ENCODE results near the gene ZNF516. TPM values are rescaled to one million over a fixed set of nuclear protein-coding genes. Genes with fewer than 3 reads are reported as not detected.

The ZNF516 gene
- total RNA-seq, 1 donor from 2014 or later = 11.5 TPM

DNA sequence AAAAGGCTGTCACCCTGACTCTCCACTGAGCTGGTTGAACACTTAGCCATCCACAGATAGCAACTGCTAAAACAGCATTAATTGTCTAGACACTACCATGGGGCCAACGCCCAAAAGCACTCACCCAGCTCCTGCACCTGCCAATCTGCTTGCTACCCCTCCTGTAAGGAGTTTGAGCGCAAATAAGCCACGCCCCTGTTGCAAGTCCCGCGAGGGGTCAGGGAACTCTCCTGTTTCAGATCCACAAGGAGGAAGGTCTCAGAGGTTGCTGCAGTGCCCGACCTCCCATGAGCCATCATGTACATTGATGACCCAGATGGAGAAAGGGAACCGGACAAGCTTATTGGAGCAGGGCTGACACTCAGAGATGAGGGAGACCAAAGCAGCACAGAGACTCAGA is 106.8 kb downstream of the ZNF516 start:
- Histone ChIP-seq H3K27me3 (ENCODE audit: low read depth) (no peaks in the 10 kb centered on the region), H3K36me3 (no peaks in the 10 kb centered on the region), H3K9me3 (replicated peaks) (no peaks in the 10 kb centered on the region), H3K4me3 (no peak overlapping the region), H3K4me1 (peaks cover 25% of the 10 kb centered on the region), H3K27ac (replicated peaks) (no peak overlapping the region)
- intact Hi-C loops (cut with micrococcal nuclease) = no loop called here
- TF ChIP-seq, protein P1, sequence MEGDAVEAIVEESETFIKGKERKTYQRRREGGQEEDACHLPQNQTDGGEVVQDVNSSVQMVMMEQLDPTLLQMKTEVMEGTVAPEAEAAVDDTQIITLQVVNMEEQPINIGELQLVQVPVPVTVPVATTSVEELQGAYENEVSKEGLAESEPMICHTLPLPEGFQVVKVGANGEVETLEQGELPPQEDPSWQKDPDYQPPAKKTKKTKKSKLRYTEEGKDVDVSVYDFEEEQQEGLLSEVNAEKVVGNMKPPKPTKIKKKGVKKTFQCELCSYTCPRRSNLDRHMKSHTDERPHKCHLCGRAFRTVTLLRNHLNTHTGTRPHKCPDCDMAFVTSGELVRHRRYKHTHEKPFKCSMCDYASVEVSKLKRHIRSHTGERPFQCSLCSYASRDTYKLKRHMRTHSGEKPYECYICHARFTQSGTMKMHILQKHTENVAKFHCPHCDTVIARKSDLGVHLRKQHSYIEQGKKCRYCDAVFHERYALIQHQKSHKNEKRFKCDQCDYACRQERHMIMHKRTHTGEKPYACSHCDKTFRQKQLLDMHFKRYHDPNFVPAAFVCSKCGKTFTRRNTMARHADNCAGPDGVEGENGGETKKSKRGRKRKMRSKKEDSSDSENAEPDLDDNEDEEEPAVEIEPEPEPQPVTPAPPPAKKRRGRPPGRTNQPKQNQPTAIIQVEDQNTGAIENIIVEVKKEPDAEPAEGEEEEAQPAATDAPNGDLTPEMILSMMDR (IDR thresholded peaks at IDR 0.05; ENCODE audit: borderline replicate concordance) = no peak
- DNase-seq = no peak

DNA sequence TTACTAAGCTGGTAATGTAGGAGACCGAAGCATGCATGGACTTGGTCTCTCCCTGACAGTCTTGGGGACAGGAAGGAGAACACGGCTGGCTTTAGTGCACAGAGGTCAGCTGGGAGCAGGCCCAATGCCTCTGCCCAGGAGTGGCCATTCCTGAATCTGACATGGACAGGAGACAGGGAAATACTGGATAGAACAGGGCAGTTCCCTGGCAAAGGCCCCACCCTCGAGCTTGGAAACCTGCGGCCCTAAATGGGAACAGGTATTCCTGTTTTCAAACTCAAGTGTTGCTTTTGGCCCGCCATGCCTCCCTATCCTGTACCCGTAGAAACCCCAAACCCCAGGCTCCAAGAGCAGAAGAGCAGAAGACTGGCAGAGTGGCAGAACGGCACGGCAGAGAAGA is 107.4 kb downstream of the ZNF516 start:
- Histone ChIP-seq H3K4me1 (peaks cover 25% of the 10 kb centered on the region), H3K9me3 (replicated peaks) (no peaks in the 10 kb centered on the region), H3K27ac (replicated peaks) (no peak overlapping the region), H3K27me3 (ENCODE audit: low read depth) (no peaks in the 10 kb centered on the region), H3K36me3 (no peaks in the 10 kb centered on the region), H3K4me3 (no peak overlapping the region)
- intact Hi-C loops (cut with micrococcal nuclease) = no loop called here
- TF ChIP-seq, protein P1 (IDR thresholded peaks at IDR 0.05; ENCODE audit: borderline replicate concordance) = no peak
- DNase-seq = no peak

DNA sequence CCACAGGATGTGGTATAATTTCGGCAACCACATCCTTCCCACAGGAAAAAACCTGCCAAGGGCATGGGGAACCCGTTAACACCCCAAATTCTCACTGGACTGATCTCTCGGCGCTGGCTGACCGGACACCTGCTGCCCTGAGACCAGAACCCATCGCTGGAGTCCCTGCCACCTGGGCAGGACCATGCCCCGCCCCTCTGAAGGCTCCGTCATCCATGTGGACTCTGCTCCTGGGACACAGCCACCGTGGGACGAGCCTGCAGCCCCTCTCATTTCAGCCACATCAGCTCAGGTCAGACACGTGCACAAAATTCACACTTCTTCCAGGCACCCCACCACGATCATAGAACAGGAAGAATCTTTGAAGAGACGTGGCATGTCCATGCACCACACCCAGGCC is 108.2 kb downstream of the ZNF516 start:
- H3K36me3 ChIP-seq = no peaks in the 10 kb centered on the region
- H3K4me1 ChIP-seq = peaks cover 25% of the 10 kb centered on the region
- intact Hi-C loops (cut with micrococcal nuclease) = no loop called here
- H3K27me3 ChIP-seq (ENCODE audit: low read depth) = no peaks in the 10 kb centered on the region
- TF ChIP-seq, protein P1 (IDR thresholded peaks at IDR 0.05; ENCODE audit: borderline replicate concordance) = no peak
- H3K9me3 ChIP-seq (replicated peaks) = no peaks in the 10 kb centered on the region
- DNase-seq = no peak
- H3K27ac ChIP-seq (replicated peaks) = no peak overlapping the region
- H3K4me3 ChIP-seq = no peak overlapping the region

DNA sequence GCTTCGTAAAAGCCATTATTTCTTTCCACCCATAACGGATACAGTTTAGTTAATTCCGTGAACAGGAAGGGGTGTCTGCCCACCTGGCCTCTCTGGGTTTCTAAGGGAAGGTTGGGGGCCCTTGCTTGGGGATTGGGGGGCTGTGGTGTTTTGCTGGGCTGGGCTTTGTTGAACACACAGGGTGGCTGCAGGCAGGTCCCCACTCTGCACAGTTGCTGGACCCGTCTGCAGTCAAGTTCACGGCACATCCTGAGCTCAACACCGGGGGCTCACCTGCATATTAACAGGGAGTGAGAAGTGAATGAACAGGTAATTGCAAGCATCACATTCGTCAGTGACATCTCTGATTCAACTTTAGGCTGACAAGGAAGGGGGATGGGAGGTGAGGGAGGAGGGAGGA is 109.0 kb downstream of the ZNF516 start:
- H3K27me3 ChIP-seq (ENCODE audit: low read depth) = no peaks in the 10 kb centered on the region
- intact Hi-C loops (cut with micrococcal nuclease) = no loop called here
- H3K27ac ChIP-seq (replicated peaks) = no peak overlapping the region
- no peaks in the 10 kb centered on the region for H3K36me3 ChIP-seq
- DNase-seq = no peak
- TF ChIP-seq, protein P1 (IDR thresholded peaks at IDR 0.05; ENCODE audit: borderline replicate concordance) = no peak
- no peaks in the 10 kb centered on the region for H3K9me3 ChIP-seq (replicated peaks)
- no peak overlapping the region for H3K4me3 ChIP-seq
- H3K4me1 ChIP-seq = peaks cover 25% of the 10 kb centered on the region

DNA sequence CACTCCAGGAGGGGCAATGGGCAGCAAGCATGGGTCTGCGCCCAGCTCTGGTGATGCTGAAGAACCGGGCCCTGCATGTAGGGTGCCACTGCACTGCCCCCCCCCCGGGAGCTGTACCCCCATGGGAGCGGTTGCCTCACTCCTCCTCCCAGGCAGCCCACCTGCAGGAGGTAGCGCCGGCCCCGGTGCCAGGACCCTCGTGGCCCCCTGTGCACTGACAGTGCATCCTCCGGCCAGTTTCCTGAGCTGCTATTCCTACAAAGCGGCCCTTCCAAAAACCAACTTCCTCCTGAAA is 109.4 kb downstream of the ZNF516 start:
- intact Hi-C loops (cut with micrococcal nuclease) = no loop called here
- no peak overlapping the region for H3K27ac ChIP-seq (replicated peaks)
- no peak for DNase-seq
- no peaks in the 10 kb centered on the region for H3K27me3 ChIP-seq (ENCODE audit: low read depth)
- H3K36me3 ChIP-seq = no peaks in the 10 kb centered on the region
- no peak overlapping the region for H3K4me3 ChIP-seq
- H3K9me3 ChIP-seq (replicated peaks) = no peaks in the 10 kb centered on the region
- peaks cover 20% of the 10 kb centered on the region for H3K4me1 ChIP-seq
- TF ChIP-seq, protein P1 (IDR thresholded peaks at IDR 0.05; ENCODE audit: borderline replicate concordance) = no peak
